PC-3 (cell line): ENCODE measurements around the gene JAZF1. TPM values are rescaled to one million over a fixed set of nuclear protein-coding genes. Genes with fewer than 3 reads are reported as not detected.

ENCODE experiments used
- ATAC-seq: fragments of 200-7000 bp; cut with Tn5 transposase; 2 replicates; pipeline ENCODE4 v1.9.1; 2020; ENCODE audit warnings: mild to moderate bottlenecking, moderate library complexity
- BruUV-seq: library from RNA; stranded (reverse); fragments of 400-500 nt; replicated peaks from 2 replicates; lab custom pipeline; 2021; lab: Mats Ljungman, UMichigan
- CTCF ChIA-PET: fragments of 300-600 bp; sonication (Branson Sonifier 250); formaldehyde crosslinking; loops from one replicate; lab custom pipeline; 2022; ENCODE audit warnings: antibody characterized with exemption; lab: Charles Lee
- POLR2A ChIA-PET: fragments of 300-600 bp; sonication (Branson Sonifier 250); formaldehyde crosslinking; loops from one replicate; lab custom pipeline; 2022; ENCODE audit warnings: antibody characterized with exemption; ENCODE audit not compliant: unreplicated experiment; lab: Charles Lee
- DNase-seq: peaks from one replicate; pipeline ENCODE4 v3.0.0-alpha.2; 2015
- H2AFZ ChIP-seq: fragments of 300-600 bp; sonication (generic); 2 replicates; pipeline ENCODE4 v1.6.0; 2016; ENCODE audit warnings: antibody characterized with exemption, low read length
- H3F3A ChIP-seq: fragments of 300-600 bp; sonication (generic); one replicate; pipeline ENCODE4 v1.6.0; 2017; ENCODE audit warnings: antibody characterized with exemption, low read length, control low read depth, mild to moderate bottlenecking; ENCODE audit not compliant: unreplicated experiment
- H3K27ac ChIP-seq: fragments of 300-600 bp; sonication (generic); 2 replicates; pipeline ENCODE4 v1.5.1; 2016; ENCODE audit warnings: mild to moderate bottlenecking, low read length
- H3K27me3 ChIP-seq: fragments of 300-600 bp; sonication (generic); 2 replicates; pipeline ENCODE4 v1.6.1; 2016; ENCODE audit warnings: low read length, mixed read lengths
- H3K36me3 ChIP-seq: fragments of 300-600 bp; sonication (generic); 2 replicates; pipeline ENCODE4 v1.6.1; 2016; ENCODE audit warnings: low read depth, mixed run types, low read length, mixed read lengths
- H3K4me1 ChIP-seq: fragments of 300-600 bp; sonication (generic); 2 replicates; pipeline ENCODE4 v1.5.1; 2016; ENCODE audit warnings: low read length; ENCODE audit not compliant: insufficient read depth
- H3K4me2 ChIP-seq: fragments of 300-600 bp; sonication (generic); 2 replicates; pipeline ENCODE4 v1.6.0; 2016; ENCODE audit warnings: low read length
- H3K4me3 ChIP-seq: fragments of 300-600 bp; sonication (generic); 2 replicates; pipeline ENCODE4 v1.5.1; 2016; ENCODE audit warnings: mild to moderate bottlenecking, low read length, mixed read lengths
- H3K79me2 ChIP-seq: fragments of 300-600 bp; sonication (generic); 2 replicates; pipeline ENCODE4 v1.6.1; 2017; ENCODE audit warnings: low read length, mixed read lengths
- H3K9ac ChIP-seq: fragments of 300-600 bp; sonication (generic); 2 replicates; pipeline ENCODE4 v1.6.0; 2016; ENCODE audit warnings: mild to moderate bottlenecking, low read length
- H3K9me2 ChIP-seq: fragments of 300-600 bp; sonication (generic); replicated peaks from 2 replicates; pipeline ENCODE4 v1.6.1; 2016; ENCODE audit warnings: mixed run types, low read length, mixed read lengths
- H3K9me3 ChIP-seq: fragments of 300-600 bp; sonication (generic); 2 replicates; pipeline ENCODE4 v1.6.1; 2016; ENCODE audit warnings: low read length, mixed read lengths
- H4K20me1 ChIP-seq: fragments of 300-600 bp; sonication (generic); 2 replicates; pipeline ENCODE4 v1.6.1; 2016; ENCODE audit warnings: low read length, mixed read lengths
- CTCF ChIP-seq: fragments of 300-600 bp; sonication (generic); conservative IDR thresholded peaks from 2 replicates; pipeline ENCODE4 v1.5.1; 2017; ENCODE audit warnings: antibody characterized with exemption, low read depth, mild to moderate bottlenecking, low read length
- EZH2 ChIP-seq: fragments of 300-600 bp; sonication (generic); IDR thresholded peaks from one replicate; pipeline ENCODE4 v1.6.1; 2017; ENCODE audit warnings: antibody characterized with exemption, mild to moderate bottlenecking, low read length; ENCODE audit not compliant: unreplicated experiment
- EZH2phosphoT487 ChIP-seq: fragments of 300-600 bp; sonication (generic); IDR thresholded peaks from 2 replicates; pipeline ENCODE4 v1.6.1; 2018; ENCODE audit warnings: mild to moderate bottlenecking, antibody characterized with exemption, low read length, borderline replicate concordance
- intact Hi-C: fragments of 100-400 bp; cut with micrococcal nuclease; formaldehyde crosslinking; loops from 2 replicates; pipeline ENCODE4 v1.9.0; 2023
- total RNA-seq: library from RNA; depleted of rRNA; stranded (reverse); fragments of >200 nt; gene quantifications from 2 replicates; pipeline ENCODE4 v1.2.3, GENCODE V29; 2014

JAZF1 gene
- total RNA-seq, 1 experiment from 2014 or later: 2.3 TPM

- Histone ChIP-seq H3K4me1 (no peaks in the 10 kb centered on the region), H4K20me1 (no peaks in the 10 kb centered on the region), H3K27me3 (no peaks in the 10 kb centered on the region), H3K36me3 (no peaks in the 10 kb centered on the region), H3F3A (no peaks in the 10 kb centered on the region), H3K4me2 (no peak overlapping the region), H3K9ac (no peak overlapping the region), H3K27ac (no peak overlapping the region), H3K4me3 (no peak overlapping the region), H3K79me2 (no peaks in the 10 kb centered on the region), H3K9me3 (no peaks in the 10 kb centered on the region), H2AFZ (no peak overlapping the region), H3K9me2 (no peaks in the 10 kb centered on the region)
- DNase-seq (no peak), ATAC-seq (no peak)
- ChIA-PET CTCF (interaction anchor here (0.5 to 2.6 kb wide), 3 partner anchors 15 to 649 kb away, joined by 6 to 17 read pairs (median 7); no protein-coding TSS in a partner anchor), POLR2A (no interaction called here)
- TF ChIP-seq EZH2 (no peak), EZH2phosphoT487 (no peak), CTCF (no peak)
- intact Hi-C loops: loop anchor here (10.0 kb wide), 1 partner anchor 382 kb away; no protein-coding TSS in a partner anchor
- BruUV-seq: no TSS peak
Measured at GRCh38 chr7:28076423-28077200, 104.0 kb downstream of the JAZF1 start.

- Histone ChIP-seq H3K36me3 (no peaks in the 10 kb centered on the region), H2AFZ (no peak overlapping the region), H3K9me2 (no peaks in the 10 kb centered on the region), H3K27me3 (no peaks in the 10 kb centered on the region), H3K79me2 (no peaks in the 10 kb centered on the region), H4K20me1 (no peaks in the 10 kb centered on the region), H3K9me3 (no peaks in the 10 kb centered on the region), H3K4me1 (no peaks in the 10 kb centered on the region), H3F3A (no peaks in the 10 kb centered on the region), H3K9ac (no peak overlapping the region), H3K27ac (no peak overlapping the region), H3K4me2 (no peak overlapping the region), H3K4me3 (no peak overlapping the region)
- ChIA-PET POLR2A (no interaction called here), CTCF (no interaction called here)
- no peak for ATAC-seq
- no peak for TF ChIP-seq EZH2phosphoT487
- TF ChIP-seq CTCF: no peak
- TF ChIP-seq EZH2: no peak
- no TSS peak for BruUV-seq
- DNase-seq: no peak
- intact Hi-C loops: loop anchor here (10.0 kb wide), 1 partner anchor 381 kb away; no protein-coding TSS in a partner anchor
Measured at GRCh38 chr7:28075674-28076358, 104.8 kb downstream of the JAZF1 start.
